ENCODE measurements around the gene NDOR1. TPM values are rescaled to one million over a fixed set of nuclear protein-coding genes. Genes with fewer than 3 reads are reported as not detected.

Gene NDOR1
- total and polyA plus RNA-seq, 2 donors (not counting 3 experiments of a cell fraction or from before 2014, with no cell fraction given): 13.5 to 26.7 TPM

DNA sequence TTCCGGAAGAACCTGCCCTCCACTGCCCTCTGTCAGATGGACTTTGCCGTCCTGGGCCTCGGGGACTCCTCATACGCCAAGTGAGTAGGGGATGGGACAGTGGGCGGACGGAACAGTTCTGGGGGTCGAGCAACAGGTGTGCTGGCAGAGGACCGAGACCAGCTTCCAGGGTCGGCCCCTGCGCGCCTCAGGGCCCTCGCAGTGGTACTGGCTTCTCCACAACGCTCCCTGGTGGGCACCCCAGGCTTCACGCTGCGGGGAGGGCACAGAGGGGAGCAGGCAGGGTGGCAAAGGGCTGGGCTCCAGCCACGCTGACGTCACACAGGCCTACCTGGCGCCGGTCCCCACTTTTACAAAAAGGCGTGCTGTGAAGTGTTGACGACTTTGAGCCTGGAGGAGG is 7.0 kb downstream of the NDOR1 start:
- TF ChIP-seq, protein P1, sequence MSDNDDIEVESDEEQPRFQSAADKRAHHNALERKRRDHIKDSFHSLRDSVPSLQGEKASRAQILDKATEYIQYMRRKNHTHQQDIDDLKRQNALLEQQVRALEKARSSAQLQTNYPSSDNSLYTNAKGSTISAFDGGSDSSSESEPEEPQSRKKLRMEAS (IDR thresholded peaks at IDR 0.05; ENCODE audit: insufficient read depth, insufficient read length): no peak
- TF ChIP-seq MYC (IDR thresholded peaks at IDR 0.05; ENCODE audit: low read depth, low read length) (no peak), POLR2A (IDR thresholded peaks at IDR 0.05; ENCODE audit: low read depth, low read length) (no peak), JUN (IDR thresholded peaks at IDR 0.05; ENCODE audit: borderline replicate concordance, insufficient read depth, insufficient read length, low read depth) (no peak), FOS (IDR thresholded peaks at IDR 0.05; ENCODE audit: borderline replicate concordance, insufficient read depth, low read length) (no peak), GATA2 (IDR thresholded peaks at IDR 0.05; ENCODE audit: insufficient read depth, insufficient read length, low read depth, low read length) (no peak), EZH2 (IDR thresholded peaks at IDR 0.05; ENCODE audit: borderline replicate concordance, low read depth, low read length, severe bottlenecking) (no peak), POLR2AphosphoS5 (IDR thresholded peaks at IDR 0.05; ENCODE audit: insufficient read depth, low read depth, low read length) (no peak)
- TF ChIP-seq, protein P2, sequence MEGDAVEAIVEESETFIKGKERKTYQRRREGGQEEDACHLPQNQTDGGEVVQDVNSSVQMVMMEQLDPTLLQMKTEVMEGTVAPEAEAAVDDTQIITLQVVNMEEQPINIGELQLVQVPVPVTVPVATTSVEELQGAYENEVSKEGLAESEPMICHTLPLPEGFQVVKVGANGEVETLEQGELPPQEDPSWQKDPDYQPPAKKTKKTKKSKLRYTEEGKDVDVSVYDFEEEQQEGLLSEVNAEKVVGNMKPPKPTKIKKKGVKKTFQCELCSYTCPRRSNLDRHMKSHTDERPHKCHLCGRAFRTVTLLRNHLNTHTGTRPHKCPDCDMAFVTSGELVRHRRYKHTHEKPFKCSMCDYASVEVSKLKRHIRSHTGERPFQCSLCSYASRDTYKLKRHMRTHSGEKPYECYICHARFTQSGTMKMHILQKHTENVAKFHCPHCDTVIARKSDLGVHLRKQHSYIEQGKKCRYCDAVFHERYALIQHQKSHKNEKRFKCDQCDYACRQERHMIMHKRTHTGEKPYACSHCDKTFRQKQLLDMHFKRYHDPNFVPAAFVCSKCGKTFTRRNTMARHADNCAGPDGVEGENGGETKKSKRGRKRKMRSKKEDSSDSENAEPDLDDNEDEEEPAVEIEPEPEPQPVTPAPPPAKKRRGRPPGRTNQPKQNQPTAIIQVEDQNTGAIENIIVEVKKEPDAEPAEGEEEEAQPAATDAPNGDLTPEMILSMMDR (IDR thresholded peaks at IDR 0.05; ENCODE audit: extremely low read depth in 1 of 2, insufficient read depth in 1 of 2, low read depth in 1 of 2, low read length in 2 of 2): no peak
- BruUV-seq (replicated peaks): no TSS peak
- H3K79me2 ChIP-seq (ENCODE audit: control insufficient read depth, insufficient read depth, low read length): no peaks in the 10 kb centered on the region
- H3K4me2 ChIP-seq (ENCODE audit: insufficient read depth, low read length): no peak overlapping the region
- FAIRE-seq (no peak), DNase-seq (ENCODE audit: low read depth, low spot score) (no peak)
- no peaks in the 10 kb centered on the region for H3K9me1 ChIP-seq (replicated peaks; ENCODE audit: control insufficient read depth, extremely low read depth, insufficient read depth, low read length)
- no peak overlapping the region for H3K27ac ChIP-seq (ENCODE audit: insufficient read depth, low read depth, low read length)
- H3K27me3 ChIP-seq (ENCODE audit: control insufficient read depth in 2 of 2, insufficient read depth in 2 of 2, low read length in 2 of 2): no peaks in the 10 kb centered on the region
- no peaks in the 10 kb centered on the region for H4K20me1 ChIP-seq (replicated peaks; ENCODE audit: control insufficient read depth, extremely low read depth, insufficient read depth, low read length)
- ChIA-PET CTCF (interaction anchor here (1.0 to 1.1 kb wide), 2 partner anchors 24 kb away, joined by 3 read pairs; partner anchors contain the start of genes ANAPC2 and SSNA1), POLR2A (no interaction called here)
- intact Hi-C loops (cut with micrococcal nuclease) (no loop called here), dilution Hi-C loops (cut with MboI; ENCODE audit: extremely low pct_ligation_motif_present, low sequenced_read_pairs) (no loop called here)
- H3K9me3 ChIP-seq (replicated peaks; ENCODE audit: control insufficient read depth, insufficient read depth, low read length): no peaks in the 10 kb centered on the region
- no peak overlapping the region for H3K4me3 ChIP-seq (replicated peaks in 1 of 3; ENCODE audit: insufficient read depth in 1 of 3, low read depth in 1 of 3, low read length in 3 of 3)
- no peak overlapping the region for H3K9ac ChIP-seq (replicated peaks; ENCODE audit: extremely low read depth, insufficient read depth, low read length)
- H3K4me1 ChIP-seq (ENCODE audit: control insufficient read depth, extremely low read depth, insufficient read depth, low read length): no peaks in the 10 kb centered on the region
- H2AFZ ChIP-seq (ENCODE audit: low read depth, low read length): no peak overlapping the region
- H3K36me3 ChIP-seq (ENCODE audit: control insufficient read depth in 2 of 2, extremely low read depth in 1 of 2, insufficient read depth in 2 of 2, low read length in 2 of 2): peaks cover 0 to 8% of the 10 kb centered on the region in 2 experiments

Data from endothelial cell of umbilical vein (primary cell).